DOHH2 (cell line): ENCODE data around the gene VSNL1.

Experiments
- CTCF ChIP-seq: fragments of 200-600 bp; sonication (generic); IDR thresholded peaks from one replicate; pipeline ENCODE4 v1.5.1; 2014; ENCODE audit warnings: antibody characterized with exemption, mild to moderate bottlenecking, low read depth, low read length; ENCODE audit not compliant: poor library complexity, severe bottlenecking
- EZH2phosphoT487 ChIP-seq: fragments of 200-600 bp; sonication (generic); IDR thresholded peaks from 2 replicates; pipeline ENCODE4 v1.6.1; 2017; ENCODE audit warnings: borderline replicate concordance, mild to moderate bottlenecking, antibody characterized with exemption, low read length, moderate library complexity, mixed read lengths

GRCh38 chr2:17648581-17648980 is 108.1 kb downstream of the VSNL1 start:
- TF ChIP-seq CTCF (no peak), EZH2phosphoT487 (no peak)
